K562 (cell line): Measurements from ENCODE around the gene JAK3. TPM values are rescaled to one million over a fixed set of nuclear protein-coding genes. Genes with fewer than 3 reads are reported as not detected.

ENCODE experiments used
- FOXP4 ChIP-seq: sonication (generic); formaldehyde crosslinking; IDR thresholded peaks from 2 replicates; pipeline ENCODE4 v1.8.0; 2022; ENCODE audit warnings: mild to moderate bottlenecking, missing genetic modification reagents, borderline replicate concordance
- GABPB1 ChIP-seq: sonication (generic); formaldehyde crosslinking; IDR thresholded peaks from 2 replicates; pipeline ENCODE4 v1.8.0; 2022; ENCODE audit warnings: mild to moderate bottlenecking, missing genetic modification reagents
- GTF2E2 ChIP-seq: fragments of 200-800 bp; sonication (Bioruptor generic); IDR thresholded peaks from 2 replicates; pipeline ENCODE4 v1.6.1; 2016; ENCODE audit warnings: missing genetic modification characterization, missing compliant biosample characterization
- MYC ChIP-seq, 2 experiments: fragments of 250-450 bp in 1 of 2; sonication (Bioruptor Pico) in 1 of 2; IDR thresholded peaks; 2 replicates each; pipeline versions ENCODE4 v1.5.1 to v1.6.1; 2012 to 2021; ENCODE audit warnings: low read depth in 2 of 2, borderline replicate concordance in 1 of 2, improper control_type of control experiment in 1 of 2, low read length in 1 of 2, mild to moderate bottlenecking in 1 of 2, moderate library complexity in 1 of 2
- PHF8 ChIP-seq: fragments of 200-600 bp; sonication (generic); IDR thresholded peaks from 2 replicates; pipeline ENCODE4 v1.6.1; 2012; ENCODE audit warnings: mixed run types, mild to moderate bottlenecking, inconsistent platforms, low read length, moderate library complexity, borderline replicate concordance
- POLR2A ChIP-seq: fragments of 450-650 bp; conservative IDR thresholded peaks from 2 replicates; pipeline ENCODE4 v1.6.1; 2016
- POLR2G ChIP-seq: fragments of 200-400 bp; formaldehyde crosslinking; IDR thresholded peaks from 2 replicates; pipeline ENCODE4 v1.6.1; 2017; ENCODE audit warnings: low read depth, mild to moderate bottlenecking, antibody characterized with exemption, low read length, moderate library complexity
- SFPQ ChIP-seq: fragments of 200-400 bp; formaldehyde crosslinking; IDR thresholded peaks from 2 replicates; pipeline ENCODE4 v1.6.1; 2017; ENCODE audit warnings: mild to moderate bottlenecking, low read depth, low read length, moderate library complexity
- SMARCE1 ChIP-seq: fragments of 450-650 bp; IDR thresholded peaks from 2 replicates; pipeline ENCODE4 v1.7.1; 2016; ENCODE audit warnings: mild to moderate bottlenecking
- TOE1 ChIP-seq, 2 experiments: fragments of 450-650 bp in 1 of 2; sonication (generic) in 1 of 2; formaldehyde crosslinking in 1 of 2; IDR thresholded peaks; 2 replicates each; pipeline versions ENCODE4 v1.7.1 to v1.8.0; 2016 to 2022; ENCODE audit warnings: borderline replicate concordance in 2 of 2, mild to moderate bottlenecking in 2 of 2, antibody characterized with exemption in 1 of 2, inconsistent platforms in 1 of 2, low read depth in 1 of 2, missing genetic modification reagents in 1 of 2, moderate library complexity in 1 of 2
- TRIM28 ChIP-seq: fragments of 450-650 bp; IDR thresholded peaks from 2 replicates; pipeline ENCODE4 v1.6.1; 2017
- ZBTB7A ChIP-seq: IDR thresholded peaks from 2 replicates; pipeline ENCODE4 v1.6.1; 2011; ENCODE audit warnings: low read depth, mild to moderate bottlenecking, low read length, moderate library complexity, borderline replicate concordance; ENCODE audit not compliant: control insufficient read depth
- ZSCAN29 ChIP-seq: fragments of 450-650 bp; IDR thresholded peaks from 2 replicates; pipeline ENCODE4 v1.6.1; 2017
- polyA plus RNA-seq, 8 experiments: library from polyadenylated mRNA; depleted of rRNA in 4 of 8; stranded (reverse) in 5 of 8; unstranded in 3 of 8; fragments of >200 nt; fragmentation: Nextera tagmentation in 2 of 8; fragmentation: Illumina TruSeq in 1 of 8; extraction: Ambion mirVana in 2 of 8; extraction: Trizol in 1 of 8; gene quantifications; 2 replicates each; pipeline versions ENCODE4 v1.2.1 to v1.2.3, GENCODE V29; 2011 to 2014; ENCODE audit warnings: inconsistent platforms in 1 of 8, missing spikeins in 1 of 8
- total RNA-seq, 7 experiments: library from RNA; depleted of rRNA in 6 of 7; stranded (reverse); fragments of >200 nt in 6 of 7; fragmentation: Illumina TruSeq in 2 of 7; extraction: Trizol in 2 of 7; gene quantifications; 2 replicates each; pipeline versions ENCODE4 v1.2.1 to v1.2.3, GENCODE V29; 2011 to 2021; ENCODE audit warnings: low replicate concordance in 1 of 7
- TF ChIP-seq, protein P1 (sequence below): IDR thresholded peaks from 2 replicates; pipeline ENCODE4 v1.6.1; 2012; ENCODE audit warnings: low read depth, low read length, improper control_type of control experiment, borderline replicate concordance
- TF ChIP-seq, protein P2 (sequence below), 2 experiments: fragments of 450-650 bp in 1 of 2; IDR thresholded peaks; 2 replicates each; pipeline ENCODE4 v1.6.1; 2011 to 2017; ENCODE audit warnings: low read depth in 2 of 2, antibody characterized with exemption in 1 of 2, borderline replicate concordance in 1 of 2, low read length in 1 of 2, mild to moderate bottlenecking in 1 of 2, mixed read lengths in 1 of 2; ENCODE audit not compliant: control insufficient read depth in 1 of 2

The JAK3 gene
- total and polyA plus RNA-seq, 9 of the 15 experiments (the other 6 are each of a cell fraction or from before 2014, with no cell fraction given) = 0.01 to 0.18 (median 0.07) TPM; not detected in 1

GRCh38 chr19:17865364-17866311 lies 17.9 kb upstream of the JAK3 start (continued):
- TF ChIP-seq, protein P1, sequence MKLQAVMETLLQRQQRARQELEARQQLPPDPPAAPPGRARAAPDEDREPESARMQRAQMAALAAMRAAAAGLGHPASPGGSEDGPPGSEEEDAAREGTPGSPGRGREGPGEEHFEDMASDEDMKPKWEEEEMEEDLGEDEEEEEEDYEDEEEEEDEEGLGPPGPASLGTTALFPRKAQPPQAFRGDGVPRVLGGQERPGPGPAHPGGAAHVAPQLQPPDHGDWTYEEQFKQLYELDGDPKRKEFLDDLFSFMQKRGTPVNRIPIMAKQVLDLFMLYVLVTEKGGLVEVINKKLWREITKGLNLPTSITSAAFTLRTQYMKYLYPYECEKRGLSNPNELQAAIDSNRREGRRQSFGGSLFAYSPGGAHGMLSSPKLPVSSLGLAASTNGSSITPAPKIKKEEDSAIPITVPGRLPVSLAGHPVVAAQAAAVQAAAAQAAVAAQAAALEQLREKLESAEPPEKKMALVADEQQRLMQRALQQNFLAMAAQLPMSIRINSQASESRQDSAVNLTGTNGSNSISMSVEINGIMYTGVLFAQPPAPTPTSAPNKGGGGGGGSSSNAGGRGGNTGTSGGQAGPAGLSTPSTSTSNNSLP = no peak
- TF ChIP-seq ZBTB7A = peak; percentile 42; the same call in 1 of the 2 replicates
- peak; percentile 71; the same call in 1 of the 2 replicates for TF ChIP-seq MYC (IDR thresholded peaks at IDR 0.05; ENCODE audit: low read depth, low read length)
- no peak for TF ChIP-seq MYC (CRISPR knock-in tag; IDR thresholded peaks at IDR 0.05; ENCODE audit: borderline replicate concordance, low read depth)
- TF ChIP-seq POLR2A = peak; percentile 72
- TF ChIP-seq PHF8 = peak; percentile 17; the same call in 1 of the 2 replicates
- 0 out of 2 replicates have a peak, but pooled peaks have one; percentile 22 for TF ChIP-seq TRIM28
- no peak for TF ChIP-seq GTF2E2 (tag)
- TF ChIP-seq POLR2G = peak; percentile 71
- TF ChIP-seq TOE1 (IDR thresholded peaks at IDR 0.05; ENCODE audit: borderline replicate concordance) = no peak
- TF ChIP-seq TOE1 (CRISPR knock-in tag; IDR thresholded peaks at IDR 0.05; ENCODE audit: borderline replicate concordance, low read depth) = no peak
- no peak; the same call in 1 of the 2 replicates for TF ChIP-seq GABPB1 (CRISPR knock-in tag)
- TF ChIP-seq SFPQ = no peak
- TF ChIP-seq ZSCAN29 = no peak
- TF ChIP-seq, protein P2, sequence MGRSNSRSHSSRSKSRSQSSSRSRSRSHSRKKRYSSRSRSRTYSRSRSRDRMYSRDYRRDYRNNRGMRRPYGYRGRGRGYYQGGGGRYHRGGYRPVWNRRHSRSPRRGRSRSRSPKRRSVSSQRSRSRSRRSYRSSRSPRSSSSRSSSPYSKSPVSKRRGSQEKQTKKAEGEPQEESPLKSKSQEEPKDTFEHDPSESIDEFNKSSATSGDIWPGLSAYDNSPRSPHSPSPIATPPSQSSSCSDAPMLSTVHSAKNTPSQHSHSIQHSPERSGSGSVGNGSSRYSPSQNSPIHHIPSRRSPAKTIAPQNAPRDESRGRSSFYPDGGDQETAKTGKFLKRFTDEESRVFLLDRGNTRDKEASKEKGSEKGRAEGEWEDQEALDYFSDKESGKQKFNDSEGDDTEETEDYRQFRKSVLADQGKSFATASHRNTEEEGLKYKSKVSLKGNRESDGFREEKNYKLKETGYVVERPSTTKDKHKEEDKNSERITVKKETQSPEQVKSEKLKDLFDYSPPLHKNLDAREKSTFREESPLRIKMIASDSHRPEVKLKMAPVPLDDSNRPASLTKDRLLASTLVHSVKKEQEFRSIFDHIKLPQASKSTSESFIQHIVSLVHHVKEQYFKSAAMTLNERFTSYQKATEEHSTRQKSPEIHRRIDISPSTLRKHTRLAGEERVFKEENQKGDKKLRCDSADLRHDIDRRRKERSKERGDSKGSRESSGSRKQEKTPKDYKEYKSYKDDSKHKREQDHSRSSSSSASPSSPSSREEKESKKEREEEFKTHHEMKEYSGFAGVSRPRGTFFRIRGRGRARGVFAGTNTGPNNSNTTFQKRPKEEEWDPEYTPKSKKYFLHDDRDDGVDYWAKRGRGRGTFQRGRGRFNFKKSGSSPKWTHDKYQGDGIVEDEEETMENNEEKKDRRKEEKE (IDR thresholded peaks at IDR 0.05; ENCODE audit: borderline replicate concordance in 1 of 2, control insufficient read depth in 1 of 2, low read depth in 2 of 2, low read length in 1 of 2) = peak in 1 of 2 experiments; percentile 43; a peak in 1 of 4 replicates
- no peak for TF ChIP-seq SMARCE1
- TF ChIP-seq FOXP4 = peak; percentile 56
